Retinal pigment epithelial cell (primary cell): Measurements from ENCODE around the gene KCNK6.

Experiments used
- DNase-seq: peaks from one replicate; pipeline ENCODE4 v3.0.0-alpha.2; 2010; ENCODE audit warnings: low read depth
- H3K4me3 ChIP-seq: 2 replicates; pipeline ENCODE4 v1.5.1; 2011; ENCODE audit warnings: mild to moderate bottlenecking, low read length, control low read depth, moderate library complexity
- TF ChIP-seq, protein P1 (sequence below): conservative IDR thresholded peaks from 2 replicates; pipeline ENCODE4 v1.5.1; 2011; ENCODE audit warnings: low read depth, low read length, control low read depth, inconsistent platforms

The KCNK6 gene

GRCh38 chr19:38319421-38320258 lies at the start of gene KCNK6:
Gene KCNK6, plus strand, starts transcription at chr19:38319845. Its CDS starts 106 bp downstream, at chr19:38319951.
- H3K4me3 ChIP-seq = peak within 1 kb of the TSS; percentile 39
- TF ChIP-seq, protein P1, sequence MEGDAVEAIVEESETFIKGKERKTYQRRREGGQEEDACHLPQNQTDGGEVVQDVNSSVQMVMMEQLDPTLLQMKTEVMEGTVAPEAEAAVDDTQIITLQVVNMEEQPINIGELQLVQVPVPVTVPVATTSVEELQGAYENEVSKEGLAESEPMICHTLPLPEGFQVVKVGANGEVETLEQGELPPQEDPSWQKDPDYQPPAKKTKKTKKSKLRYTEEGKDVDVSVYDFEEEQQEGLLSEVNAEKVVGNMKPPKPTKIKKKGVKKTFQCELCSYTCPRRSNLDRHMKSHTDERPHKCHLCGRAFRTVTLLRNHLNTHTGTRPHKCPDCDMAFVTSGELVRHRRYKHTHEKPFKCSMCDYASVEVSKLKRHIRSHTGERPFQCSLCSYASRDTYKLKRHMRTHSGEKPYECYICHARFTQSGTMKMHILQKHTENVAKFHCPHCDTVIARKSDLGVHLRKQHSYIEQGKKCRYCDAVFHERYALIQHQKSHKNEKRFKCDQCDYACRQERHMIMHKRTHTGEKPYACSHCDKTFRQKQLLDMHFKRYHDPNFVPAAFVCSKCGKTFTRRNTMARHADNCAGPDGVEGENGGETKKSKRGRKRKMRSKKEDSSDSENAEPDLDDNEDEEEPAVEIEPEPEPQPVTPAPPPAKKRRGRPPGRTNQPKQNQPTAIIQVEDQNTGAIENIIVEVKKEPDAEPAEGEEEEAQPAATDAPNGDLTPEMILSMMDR = no peak
- DNase-seq = no peak

DNA sequence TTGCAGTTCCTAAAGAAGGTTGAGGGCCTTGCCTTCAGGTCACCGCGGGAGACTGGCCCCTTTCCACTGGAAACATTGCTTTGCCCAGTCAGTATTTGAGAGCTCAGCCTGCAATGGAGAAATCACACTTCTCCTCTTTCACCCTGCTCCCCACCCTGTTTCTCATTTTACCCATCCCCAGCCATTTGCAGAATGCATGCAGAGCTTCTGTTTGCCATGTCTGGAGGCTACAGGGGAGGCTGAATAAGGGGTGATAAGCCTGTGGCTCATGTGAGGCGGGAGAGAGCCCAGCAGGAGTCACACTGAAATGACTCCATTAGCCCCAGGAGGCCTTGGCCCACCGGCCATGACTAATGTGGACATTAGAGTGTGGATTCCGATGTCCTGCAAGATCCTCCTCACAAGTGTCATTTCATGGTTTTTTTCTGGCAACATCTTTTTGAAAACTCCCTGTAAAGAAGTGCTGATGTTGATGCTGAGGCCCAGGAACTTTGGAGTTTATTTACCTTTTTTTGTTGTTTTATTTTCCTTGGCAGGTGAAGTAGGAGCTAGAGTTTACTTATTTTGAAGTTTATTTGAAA lies 49.0 kb upstream of the KCNK6 start:
- no peak for DNase-seq
- no peak overlapping the region for H3K4me3 ChIP-seq
- TF ChIP-seq, protein P1 = no peak

GRCh38 chr19:38273499-38273898 lies 46.1 kb upstream of the KCNK6 start:
- H3K4me3 ChIP-seq = no peak overlapping the region
- DNase-seq = no peak
- TF ChIP-seq, protein P1 = no peak

- no peak overlapping the region for H3K4me3 ChIP-seq
These were observed 44.9 kb upstream of the KCNK6 start for GRCh38 chr19:38274739-38275138.

GRCh38 chr19:38276942-38277517 lies 42.6 kb upstream of the KCNK6 start:
- H3K4me3 ChIP-seq = no peak overlapping the region
- DNase-seq = no peak
- TF ChIP-seq, protein P1 = no peak

More at GRCh38 chr19:38274739-38275138, 44.9 kb upstream of the KCNK6 start:
- DNase-seq = no peak
- TF ChIP-seq, protein P1 = no peak

DNA sequence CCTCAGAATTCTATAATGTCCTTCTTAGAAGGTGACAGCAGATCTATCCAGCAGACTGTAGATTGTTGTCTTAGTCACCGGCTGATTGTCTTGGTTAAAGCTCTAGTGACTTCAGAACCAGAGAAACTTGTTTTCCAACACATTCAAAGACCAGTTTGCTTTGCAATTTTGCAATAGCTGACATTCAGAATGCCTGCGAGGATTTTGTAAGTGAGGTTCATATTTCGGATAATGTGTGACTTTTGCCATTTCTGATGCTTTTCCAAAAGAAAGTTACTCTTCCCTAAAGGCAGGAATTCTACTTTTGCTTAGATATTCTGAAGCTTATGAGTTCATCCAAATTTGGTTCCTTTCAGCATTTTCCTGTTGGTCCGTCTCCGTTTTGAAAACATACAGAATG lies 42.1 kb upstream of the KCNK6 start:
- no peak overlapping the region for H3K4me3 ChIP-seq
- DNase-seq = no peak
- TF ChIP-seq, protein P1 = no peak
